HL-60 (cell line): ENCODE measurements around the gene H2BK1.

Experiments
- DNase-seq, 2 experiments: peaks; one replicate each; pipeline ENCODE4 v3.0.0-alpha.2; 2010 to 2020; ENCODE audit warnings: low read depth in 1 of 2, low spot score in 1 of 2
- H3K27ac ChIP-seq: fragments of 250-450 bp; sonication (Bioruptor Pico); replicated peaks from 2 replicates; pipeline ENCODE4 v1.5.1; 2020; ENCODE audit warnings: mild to moderate bottlenecking, moderate library complexity
- H3K27me3 ChIP-seq: fragments of 250-450 bp; sonication (Bioruptor Pico); 2 replicates; pipeline ENCODE4 v1.5.1; 2021; ENCODE audit warnings: mild to moderate bottlenecking, moderate library complexity; ENCODE audit not compliant: insufficient read depth, poor library complexity, severe bottlenecking
- H3K4me3 ChIP-seq: replicated peaks from 2 replicates; pipeline ENCODE4 v1.5.1; 2011; ENCODE audit warnings: mild to moderate bottlenecking, control low read depth, low read length; ENCODE audit not compliant: insufficient read depth
- GABPA ChIP-seq: IDR thresholded peaks from 2 replicates; pipeline ENCODE4 v1.6.1; 2012; ENCODE audit warnings: low read depth
- POLR2AphosphoS5 ChIP-seq: IDR thresholded peaks from 2 replicates; pipeline ENCODE4 v1.6.1; 2012; ENCODE audit warnings: low read depth
- REST ChIP-seq: IDR thresholded peaks from 2 replicates; pipeline ENCODE4 v1.6.1; 2012; ENCODE audit warnings: low read depth; ENCODE audit not compliant: insufficient replicate concordance
- SPI1 ChIP-seq: IDR thresholded peaks from 2 replicates; pipeline ENCODE4 v1.6.1; 2012; ENCODE audit warnings: low read depth, mild to moderate bottlenecking, borderline replicate concordance
- TF ChIP-seq, protein P1 (sequence below): IDR thresholded peaks from one replicate; pipeline ENCODE4 v1.5.1; 2011; ENCODE audit warnings: low read length, control low read depth, inconsistent platforms; ENCODE audit not compliant: insufficient read depth

The H2BK1 gene

DNA sequence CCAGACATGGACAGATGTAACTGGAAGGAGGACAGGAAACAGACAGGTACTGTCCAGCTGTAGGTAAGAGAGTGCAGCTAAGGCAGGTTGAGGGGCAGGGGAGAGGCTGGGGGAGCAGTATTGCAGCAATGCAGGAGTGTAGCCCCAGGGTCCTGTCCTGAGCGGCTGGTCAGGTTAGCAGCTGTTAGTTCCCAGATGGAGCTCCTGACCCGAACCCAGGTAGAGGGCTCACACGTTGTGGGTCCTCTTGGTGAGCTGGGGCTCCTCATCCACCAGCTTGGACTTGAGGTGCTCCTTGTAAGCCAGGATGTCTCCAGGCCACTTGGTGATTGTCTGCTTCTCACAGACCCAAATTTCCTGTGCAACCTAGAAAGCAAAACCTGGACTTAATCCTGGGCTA, 3.5 kb upstream of the H2BK1 start:
- no peaks in the 10 kb centered on the region for H3K27me3 ChIP-seq
- no peak overlapping the region for H3K4me3 ChIP-seq
- DNase-seq: no peak
- H3K27ac ChIP-seq: no peak overlapping the region
- TF ChIP-seq GABPA (no peak), POLR2AphosphoS5 (no peak), REST (no peak), SPI1 (no peak)
- TF ChIP-seq, protein P1, sequence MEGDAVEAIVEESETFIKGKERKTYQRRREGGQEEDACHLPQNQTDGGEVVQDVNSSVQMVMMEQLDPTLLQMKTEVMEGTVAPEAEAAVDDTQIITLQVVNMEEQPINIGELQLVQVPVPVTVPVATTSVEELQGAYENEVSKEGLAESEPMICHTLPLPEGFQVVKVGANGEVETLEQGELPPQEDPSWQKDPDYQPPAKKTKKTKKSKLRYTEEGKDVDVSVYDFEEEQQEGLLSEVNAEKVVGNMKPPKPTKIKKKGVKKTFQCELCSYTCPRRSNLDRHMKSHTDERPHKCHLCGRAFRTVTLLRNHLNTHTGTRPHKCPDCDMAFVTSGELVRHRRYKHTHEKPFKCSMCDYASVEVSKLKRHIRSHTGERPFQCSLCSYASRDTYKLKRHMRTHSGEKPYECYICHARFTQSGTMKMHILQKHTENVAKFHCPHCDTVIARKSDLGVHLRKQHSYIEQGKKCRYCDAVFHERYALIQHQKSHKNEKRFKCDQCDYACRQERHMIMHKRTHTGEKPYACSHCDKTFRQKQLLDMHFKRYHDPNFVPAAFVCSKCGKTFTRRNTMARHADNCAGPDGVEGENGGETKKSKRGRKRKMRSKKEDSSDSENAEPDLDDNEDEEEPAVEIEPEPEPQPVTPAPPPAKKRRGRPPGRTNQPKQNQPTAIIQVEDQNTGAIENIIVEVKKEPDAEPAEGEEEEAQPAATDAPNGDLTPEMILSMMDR: no peak

GRCh38 chr7:151212626-151213025, 2.3 kb upstream of the H2BK1 start:
- Histone ChIP-seq H3K27me3 (no peaks in the 10 kb centered on the region), H3K4me3 (no peak overlapping the region), H3K27ac (no peak overlapping the region)
- DNase-seq: no peak
- TF ChIP-seq POLR2AphosphoS5 (no peak), SPI1 (no peak), REST (no peak), GABPA (no peak)
- TF ChIP-seq, protein P1: no peak

GRCh38 chr7:151211155-151211772, 976 bp upstream of the H2BK1 start:
- no peak for TF ChIP-seq REST
- TF ChIP-seq, protein P1: no peak
- TF ChIP-seq GABPA: no peak
- no peak for TF ChIP-seq POLR2AphosphoS5
- TF ChIP-seq SPI1: no peak
- Histone ChIP-seq H3K27ac (no peak overlapping the region), H3K27me3 (no peaks in the 10 kb centered on the region), H3K4me3 (no peak overlapping the region)
- no peak for DNase-seq
